ENCODE measurements around the gene BTN1A1. TPM values are rescaled to one million over a fixed set of nuclear protein-coding genes. Genes with fewer than 3 reads are reported as not detected.
A peak's percentile ranks its signal among the peaks of the same experiment; 100 is the strongest.

BTN1A1 gene
- total RNA-seq, 4 donors from 2014 or later: 0.32 TPM; not detected in 3

DNA sequence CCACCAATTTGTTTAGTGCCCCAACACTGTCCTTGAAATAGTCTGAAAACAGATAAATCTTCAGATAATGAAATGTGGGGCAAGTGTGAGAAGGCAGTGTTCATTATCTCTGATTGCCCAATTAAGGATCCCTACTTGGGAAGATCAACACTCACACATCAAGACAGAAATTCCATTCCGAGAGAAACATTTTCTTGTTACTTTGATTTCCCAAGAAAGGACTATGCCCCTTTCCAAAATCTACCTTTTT is 54.3 kb downstream of the BTN1A1 start:
- peaks cover 0 to 36% (median 14%) of the 10 kb centered on the region in 4 donors for H3K4me1 ChIP-seq
- no peak for DNase-seq
- H3K9me3 ChIP-seq: no peaks in the 10 kb centered on the region
- H3K27me3 ChIP-seq: no peaks in the 10 kb centered on the region
- 17 to 30% methylated on average over 1 of the region's 1 CpG for WGBS, 2 donors (ENCODE audit: low coverage in 1 of 2)
- peak overlapping the region in 2 of 4 donors; percentile 46 to 55 for H3K4me3 ChIP-seq
- peak overlapping the region; percentile 72 to 84 (median 76) for H3K27ac ChIP-seq
- in situ Hi-C loops (cut with MboI; ENCODE audit: low pct_ligation_motif_present in 1 of 4, low pct_unique_long_range_greater_than_20kb in 1 of 4, low sequenced_read_pairs in 3 of 4) (no loop called here), intact Hi-C loops (cut with DNase I; ENCODE audit: low total_unique reads) (no loop called here)
- no peaks in the 10 kb centered on the region for H3K36me3 ChIP-seq
- TF ChIP-seq EP300 (IDR thresholded peaks at IDR 0.05; ENCODE audit: low read depth) (no peak), POLR2AphosphoS5 (IDR thresholded peaks at IDR 0.05) (no peak), POLR2A (IDR thresholded peaks at IDR 0.05) (no peak)
- TF ChIP-seq, protein P1, sequence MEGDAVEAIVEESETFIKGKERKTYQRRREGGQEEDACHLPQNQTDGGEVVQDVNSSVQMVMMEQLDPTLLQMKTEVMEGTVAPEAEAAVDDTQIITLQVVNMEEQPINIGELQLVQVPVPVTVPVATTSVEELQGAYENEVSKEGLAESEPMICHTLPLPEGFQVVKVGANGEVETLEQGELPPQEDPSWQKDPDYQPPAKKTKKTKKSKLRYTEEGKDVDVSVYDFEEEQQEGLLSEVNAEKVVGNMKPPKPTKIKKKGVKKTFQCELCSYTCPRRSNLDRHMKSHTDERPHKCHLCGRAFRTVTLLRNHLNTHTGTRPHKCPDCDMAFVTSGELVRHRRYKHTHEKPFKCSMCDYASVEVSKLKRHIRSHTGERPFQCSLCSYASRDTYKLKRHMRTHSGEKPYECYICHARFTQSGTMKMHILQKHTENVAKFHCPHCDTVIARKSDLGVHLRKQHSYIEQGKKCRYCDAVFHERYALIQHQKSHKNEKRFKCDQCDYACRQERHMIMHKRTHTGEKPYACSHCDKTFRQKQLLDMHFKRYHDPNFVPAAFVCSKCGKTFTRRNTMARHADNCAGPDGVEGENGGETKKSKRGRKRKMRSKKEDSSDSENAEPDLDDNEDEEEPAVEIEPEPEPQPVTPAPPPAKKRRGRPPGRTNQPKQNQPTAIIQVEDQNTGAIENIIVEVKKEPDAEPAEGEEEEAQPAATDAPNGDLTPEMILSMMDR (IDR thresholded peaks at IDR 0.05): no peak

DNA sequence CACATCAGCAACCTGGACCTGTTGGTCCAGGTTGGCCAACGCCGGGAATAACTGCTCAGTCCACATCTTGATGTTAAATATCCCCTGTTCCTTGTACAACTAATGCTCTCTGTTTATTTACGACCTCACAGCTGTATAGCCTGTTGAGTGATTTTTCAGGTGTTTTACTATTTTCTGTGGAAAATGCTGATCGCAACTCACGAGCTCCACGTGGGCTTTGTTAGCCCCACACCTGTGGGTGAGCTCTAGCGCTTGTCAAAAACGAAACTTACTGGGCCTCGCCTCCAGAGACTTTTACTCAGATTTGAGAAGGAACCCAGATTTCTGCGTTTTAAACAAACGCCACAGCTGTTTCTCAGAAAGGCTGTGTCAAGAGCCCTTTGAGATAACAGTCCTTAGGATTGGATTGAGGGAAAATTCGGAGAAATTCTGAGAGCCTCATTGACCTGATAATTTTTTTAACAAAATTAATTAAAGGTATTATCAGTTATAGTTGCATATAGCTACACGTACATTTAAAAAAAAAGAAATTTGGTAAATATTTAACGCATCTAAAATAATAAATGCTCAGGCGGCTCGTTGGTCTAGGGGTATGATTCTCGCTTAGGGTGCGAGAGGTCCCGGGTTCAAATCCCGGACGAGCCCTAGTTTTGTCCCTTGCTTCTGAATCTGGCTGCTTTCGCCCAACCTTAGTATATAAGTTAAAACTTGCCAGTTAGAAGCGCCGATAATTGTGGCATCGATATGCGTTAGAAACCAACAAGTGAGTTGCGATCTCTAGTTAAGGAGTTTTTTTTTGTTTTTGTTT is 54.8 kb downstream of the BTN1A1 start:
- peak overlapping the region; percentile 72 to 84 (median 76) for H3K27ac ChIP-seq
- 17 to 19% methylated on average over 27 of the region's 27 CpGs for WGBS, 2 donors (ENCODE audit: low coverage in 1 of 2)
- peak; percentile 29 for DNase-seq
- H3K4me3 ChIP-seq: peak overlapping the region in 2 of 4 donors; percentile 46 to 55
- H3K27me3 ChIP-seq: no peaks in the 10 kb centered on the region
- H3K9me3 ChIP-seq: no peaks in the 10 kb centered on the region
- intact Hi-C loops (cut with DNase I; ENCODE audit: low total_unique reads): no loop called here
- TF ChIP-seq POLR2A (IDR thresholded peaks at IDR 0.05) (no peak), EP300 (IDR thresholded peaks at IDR 0.05; ENCODE audit: low read depth) (no peak), POLR2AphosphoS5 (IDR thresholded peaks at IDR 0.05) (no peak)
- TF ChIP-seq, protein P1 (IDR thresholded peaks at IDR 0.05): no peak
- H3K36me3 ChIP-seq: no peaks in the 10 kb centered on the region
- in situ Hi-C loops (cut with MboI; ENCODE audit: low pct_ligation_motif_present in 1 of 4, low pct_unique_long_range_greater_than_20kb in 1 of 4, low sequenced_read_pairs in 3 of 4): no loop called here
- H3K4me1 ChIP-seq: peaks cover 0 to 36% (median 14%) of the 10 kb centered on the region in 4 donors

DNA sequence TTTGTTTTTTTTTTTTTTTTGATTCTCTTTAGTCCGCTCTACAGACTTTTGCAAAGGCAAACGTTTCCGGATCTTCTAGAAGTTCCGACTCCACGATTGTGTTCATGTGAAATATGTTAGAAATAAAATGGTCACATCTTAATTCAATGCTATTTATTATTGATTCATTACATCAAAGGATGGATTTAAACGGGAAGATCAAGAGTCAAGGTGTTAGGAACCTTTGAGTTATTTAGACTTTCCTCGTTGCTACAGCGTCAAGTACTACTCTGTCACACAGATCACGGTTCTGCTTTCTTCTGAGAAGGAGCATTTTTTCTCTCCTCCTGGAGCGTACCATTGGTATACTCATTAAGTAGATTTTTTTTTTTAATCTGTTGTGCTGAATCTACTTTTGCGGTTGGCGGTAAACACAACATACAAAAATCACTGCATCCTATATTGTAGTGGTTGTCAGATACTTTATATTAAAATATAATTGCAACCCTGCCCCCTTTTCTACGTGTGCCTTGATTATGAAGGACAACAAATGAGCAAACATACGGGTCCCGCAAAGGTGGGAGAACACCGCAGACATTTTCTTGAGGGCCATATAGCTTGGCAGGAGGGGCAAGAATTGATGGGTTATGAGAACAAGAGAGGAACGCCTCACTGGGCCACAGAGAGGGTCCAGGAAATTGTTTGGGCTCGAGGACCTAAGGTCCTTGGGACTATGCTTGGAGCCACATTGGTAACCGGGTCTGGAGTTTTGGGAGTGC is 55.6 kb downstream of the BTN1A1 start:
- WGBS, 2 donors (ENCODE audit: low coverage in 1 of 2): 65 to 69% methylated on average over 18 to 19 of the region's 19 CpGs
- Histone ChIP-seq H3K4me3 (no peak overlapping the region), H3K27me3 (no peaks in the 10 kb centered on the region), H3K4me1 (peaks cover 0 to 29% (median 13%) of the 10 kb centered on the region in 4 donors), H3K9me3 (no peaks in the 10 kb centered on the region), H3K27ac (peak overlapping the region in 2 of 4 donors; percentile 72 to 81), H3K36me3 (no peaks in the 10 kb centered on the region)
- in situ Hi-C loops (cut with MboI; ENCODE audit: low pct_ligation_motif_present in 1 of 4, low pct_unique_long_range_greater_than_20kb in 1 of 4, low sequenced_read_pairs in 3 of 4) (no loop called here), intact Hi-C loops (cut with DNase I; ENCODE audit: low total_unique reads) (no loop called here)
- TF ChIP-seq, protein P1 (IDR thresholded peaks at IDR 0.05): no peak
- TF ChIP-seq EP300 (IDR thresholded peaks at IDR 0.05; ENCODE audit: low read depth): no peak
- no peak for TF ChIP-seq POLR2AphosphoS5 (IDR thresholded peaks at IDR 0.05)
- TF ChIP-seq POLR2A (IDR thresholded peaks at IDR 0.05): no peak
- DNase-seq: no peak

DNA sequence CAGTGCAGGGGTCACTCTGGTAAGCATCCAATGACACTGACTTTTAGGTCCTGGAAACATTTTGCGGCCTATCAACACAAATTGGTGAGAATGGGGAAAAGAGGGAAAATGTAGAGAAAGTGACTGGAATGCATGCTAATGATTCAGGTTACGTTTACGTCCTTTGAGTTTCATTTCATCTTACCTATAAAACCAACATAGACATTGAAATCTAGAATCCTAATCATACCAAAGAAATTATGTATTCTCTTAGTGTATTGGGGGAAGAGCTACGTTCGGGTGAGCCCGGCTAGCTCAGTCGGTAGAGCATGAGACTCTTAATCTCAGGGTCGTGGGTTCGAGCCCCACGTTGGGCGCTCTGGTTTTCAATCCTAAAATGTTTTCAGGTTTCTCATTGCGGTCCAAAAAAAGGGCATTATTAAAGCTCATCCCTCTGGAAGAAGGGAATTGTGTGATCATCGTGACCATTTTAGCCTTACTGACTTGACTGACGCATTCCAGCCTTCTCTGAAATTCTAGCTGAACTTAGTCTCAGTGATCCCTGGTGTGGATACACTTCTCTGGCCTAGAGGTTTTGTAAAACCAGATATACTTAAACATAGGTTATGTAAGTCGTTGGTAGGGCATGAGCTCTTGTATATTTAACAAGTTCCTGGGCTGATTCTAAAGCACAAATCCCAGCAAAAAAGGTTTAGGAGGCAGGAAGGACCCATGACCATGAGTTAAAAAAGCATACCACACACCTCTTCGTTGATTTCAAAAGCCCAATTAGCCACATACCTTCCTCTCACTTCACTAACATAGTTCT is 56.4 kb downstream of the BTN1A1 start:
- peak overlapping the region in 1 of 4 donors; percentile 3 for H3K27ac ChIP-seq
- no peaks in the 10 kb centered on the region for H3K36me3 ChIP-seq
- no peak for TF ChIP-seq POLR2AphosphoS5 (IDR thresholded peaks at IDR 0.05)
- TF ChIP-seq, protein P1 (IDR thresholded peaks at IDR 0.05): no peak
- no peak for TF ChIP-seq EP300 (IDR thresholded peaks at IDR 0.05; ENCODE audit: low read depth)
- TF ChIP-seq POLR2A (IDR thresholded peaks at IDR 0.05): no peak
- in situ Hi-C loops (cut with MboI; ENCODE audit: low pct_ligation_motif_present in 1 of 4, low pct_unique_long_range_greater_than_20kb in 1 of 4, low sequenced_read_pairs in 3 of 4): no loop called here
- no peak for DNase-seq
- 47 to 70% methylated on average over 5 to 16 of the region's 16 CpGs for WGBS, 2 donors (ENCODE audit: low coverage in 1 of 2)
- no peak overlapping the region for H3K4me3 ChIP-seq
- no peaks in the 10 kb centered on the region for H3K27me3 ChIP-seq
- intact Hi-C loops (cut with DNase I; ENCODE audit: low total_unique reads): no loop called here
- no peaks in the 10 kb centered on the region for H3K9me3 ChIP-seq
- H3K4me1 ChIP-seq: peaks cover 0 to 27% (median 12%) of the 10 kb centered on the region in 4 donors

Data from transverse colon (tissue), 4 donors.